Measurements from ENCODE around the gene GLI1. TPM values are rescaled to one million over a fixed set of nuclear protein-coding genes. Genes with fewer than 3 reads are reported as not detected.

Gene GLI1
- total RNA-seq, 1 experiment from 2014 or later: 22.4 TPM

GRCh38 chr12:57479376-57480115 is 20.0 kb downstream of the GLI1 start, which contains the start of gene ARHGAP9:
Gene ARHGAP9 (minus strand): TSS chr12:57479866. CDS start chr12:57479406, 460 bp downstream.
- TF ChIP-seq CTCF (conservative IDR thresholded peaks at IDR 0.05; ENCODE audit: low read depth, low read length) (no peak), EZH2 (IDR thresholded peaks at IDR 0.05; ENCODE audit: borderline replicate concordance, low read depth, low read length, poor library complexity, severe bottlenecking) (no peak)
- Histone ChIP-seq H3K4me3 (ENCODE audit: low read depth, low read length, poor library complexity, severe bottlenecking) (no peak within 1 kb of the TSS), H3K27ac (ENCODE audit: low read depth, low read length, poor library complexity, severe bottlenecking) (no peak within 1 kb of the TSS), H3K9me3 (ENCODE audit: low read depth, low read length, poor library complexity, severe bottlenecking) (no peaks in the 10 kb centered on the region), H3K36me3 (ENCODE audit: insufficient read depth, low read length, poor library complexity, severe bottlenecking) (no peaks in the 10 kb centered on the region), H3K4me1 (ENCODE audit: insufficient read depth, low read length, poor library complexity, severe bottlenecking) (no peaks in the 10 kb centered on the region), H3K27me3 (replicated peaks; ENCODE audit: insufficient read depth, low read depth, low read length, poor library complexity) (peaks cover 20% of the 10 kb centered on the region)
- no TSS peak for BruUV-seq (replicated peaks)
- CTCF ChIA-PET: interaction anchor here (0.8 kb wide), 1 partner anchor 21 kb away, joined by 3 read pairs; no protein-coding TSS in a partner anchor
- intact Hi-C loops (cut with micrococcal nuclease; ENCODE audit: unreplicated experiment): no loop called here
- POLR2A ChIA-PET (ENCODE audit: low non-redundant PET): no interaction called here
- no peak for DNase-seq (ENCODE audit: low spot score)

- POLR2A ChIA-PET (ENCODE audit: low non-redundant PET): no interaction called here
- H3K9me3 ChIP-seq (ENCODE audit: low read depth, low read length, poor library complexity, severe bottlenecking): no peaks in the 10 kb centered on the region
- CTCF ChIA-PET: no interaction called here
Observed at GRCh38 chr12:57481671-57482070, 22.1 kb downstream of the GLI1 start.

GRCh38 chr12:57483466-57483865 is 23.9 kb downstream of the GLI1 start:
- no peaks in the 10 kb centered on the region for H3K27me3 ChIP-seq (replicated peaks; ENCODE audit: insufficient read depth, low read depth, low read length, poor library complexity)
- no peaks in the 10 kb centered on the region for H3K4me1 ChIP-seq (ENCODE audit: insufficient read depth, low read length, poor library complexity, severe bottlenecking)
- DNase-seq (ENCODE audit: low spot score): no peak
- CTCF ChIA-PET: interaction anchor here (0.6 kb wide), 1 partner anchor 22 kb away, joined by 3 read pairs; no protein-coding TSS in a partner anchor
- H3K27ac ChIP-seq (ENCODE audit: low read depth, low read length, poor library complexity, severe bottlenecking): peak overlapping the region; percentile 16
- POLR2A ChIA-PET (ENCODE audit: low non-redundant PET): no interaction called here
- intact Hi-C loops (cut with micrococcal nuclease; ENCODE audit: unreplicated experiment): no loop called here
- TF ChIP-seq EZH2 (IDR thresholded peaks at IDR 0.05; ENCODE audit: borderline replicate concordance, low read depth, low read length, poor library complexity, severe bottlenecking) (no peak), CTCF (conservative IDR thresholded peaks at IDR 0.05; ENCODE audit: low read depth, low read length) (no peak)
- no peaks in the 10 kb centered on the region for H3K9me3 ChIP-seq (ENCODE audit: low read depth, low read length, poor library complexity, severe bottlenecking)
- no peaks in the 10 kb centered on the region for H3K36me3 ChIP-seq (ENCODE audit: insufficient read depth, low read length, poor library complexity, severe bottlenecking)
- no TSS peak for BruUV-seq (replicated peaks)
- H3K4me3 ChIP-seq (ENCODE audit: low read depth, low read length, poor library complexity, severe bottlenecking): no peak overlapping the region

More at GRCh38 chr12:57481671-57482070, 22.1 kb downstream of the GLI1 start:
- Histone ChIP-seq H3K4me3 (ENCODE audit: low read depth, low read length, poor library complexity, severe bottlenecking) (no peak overlapping the region), H3K27ac (ENCODE audit: low read depth, low read length, poor library complexity, severe bottlenecking) (no peak overlapping the region), H3K4me1 (ENCODE audit: insufficient read depth, low read length, poor library complexity, severe bottlenecking) (no peaks in the 10 kb centered on the region), H3K36me3 (ENCODE audit: insufficient read depth, low read length, poor library complexity, severe bottlenecking) (no peaks in the 10 kb centered on the region), H3K27me3 (replicated peaks; ENCODE audit: insufficient read depth, low read depth, low read length, poor library complexity) (no peaks in the 10 kb centered on the region)
- intact Hi-C loops (cut with micrococcal nuclease; ENCODE audit: unreplicated experiment): no loop called here
- no peak for DNase-seq (ENCODE audit: low spot score)
- BruUV-seq (replicated peaks): no TSS peak
- TF ChIP-seq EZH2 (IDR thresholded peaks at IDR 0.05; ENCODE audit: borderline replicate concordance, low read depth, low read length, poor library complexity, severe bottlenecking) (no peak), CTCF (conservative IDR thresholded peaks at IDR 0.05; ENCODE audit: low read depth, low read length) (no peak)
